Testis (tissue), 3 donors: ENCODE results near the gene SOWAHC. TPM values are rescaled to one million over a fixed set of nuclear protein-coding genes. Genes with fewer than 3 reads are reported as not detected.

Experiments
- DNase-seq: peaks from one replicate; pipeline ENCODE4 v3.0.0-alpha.2; 2019
- H3K27ac ChIP-seq, 2 donors: fragments of 200-600 bp; sonication (generic); one replicate each; pipeline ENCODE4 v1.5.1; 2019
- H3K27me3 ChIP-seq: fragments of 200-600 bp; sonication (generic); one replicate; pipeline ENCODE4 v1.5.1; 2019
- H3K36me3 ChIP-seq: fragments of 200-600 bp; sonication (generic); one replicate; pipeline ENCODE4 v1.5.1; 2017; ENCODE audit warnings: low read depth; ENCODE audit errors: missing control alignments
- H3K4me1 ChIP-seq: fragments of 200-600 bp; sonication (generic); one replicate; pipeline ENCODE4 v1.5.1; 2019
- H3K4me3 ChIP-seq, 2 donors: fragments of 200-600 bp; sonication (generic); one replicate each; pipeline ENCODE4 v1.5.1; 2017 to 2019
- H3K9me3 ChIP-seq: fragments of 200-600 bp; sonication (generic); one replicate; pipeline ENCODE4 v1.5.1; 2017
- POLR2A ChIP-seq: fragments of 450-650 bp; IDR thresholded peaks from one replicate; pipeline ENCODE4 v1.6.1; 2017; ENCODE audit warnings: antibody characterized with exemption, mild to moderate bottlenecking, moderate library complexity
- WGBS, 2 donors: methylation state at CpG; one replicate each; pipeline ENCODE4 v1.1.5; 2018; 5-methylcytosine and 5-hydroxymethylcytosine counted together
- intact Hi-C: fragments of 100-400 bp; cut with DNase I; formaldehyde crosslinking; loops from one replicate; pipeline ENCODE4 v1.15.1; 2023; ENCODE audit warnings: low total_unique reads
- polyA plus RNA-seq: library from polyadenylated mRNA; stranded (reverse); fragments of 350-450 nt; fragmentation: Illumina TruSeq; extraction: RNeasy Lipid Tissue Mini Kit (QIAGEN cat#74804); gene quantifications from one replicate; pipeline ENCODE4 v1.2.3, GENCODE V29; 2014; ENCODE audit warnings: low read depth, low replicate concordance; ENCODE audit not compliant: insufficient read depth
- total RNA-seq, 2 donors: library from RNA; depleted of rRNA; stranded (reverse); fragments of >200 nt; gene quantifications; one replicate each; pipeline ENCODE4 v1.2.3, GENCODE V29; 2016
- TF ChIP-seq, protein P1 (sequence below), 3 experiments: fragments of 450-650 bp in 2 of 3; fragments of 200-600 bp in 1 of 3; sonication (generic) in 1 of 3; IDR thresholded peaks; one replicate each; pipeline ENCODE4 v1.5.1; 2016 to 2019; ENCODE audit warnings: antibody characterized with exemption in 3 of 3, mild to moderate bottlenecking in 2 of 3, moderate library complexity in 1 of 3

Gene SOWAHC
- total and polyA plus RNA-seq, 3 donors from 2014 or later, result 13.3 to 30.1 (median 28.0) TPM

DNA sequence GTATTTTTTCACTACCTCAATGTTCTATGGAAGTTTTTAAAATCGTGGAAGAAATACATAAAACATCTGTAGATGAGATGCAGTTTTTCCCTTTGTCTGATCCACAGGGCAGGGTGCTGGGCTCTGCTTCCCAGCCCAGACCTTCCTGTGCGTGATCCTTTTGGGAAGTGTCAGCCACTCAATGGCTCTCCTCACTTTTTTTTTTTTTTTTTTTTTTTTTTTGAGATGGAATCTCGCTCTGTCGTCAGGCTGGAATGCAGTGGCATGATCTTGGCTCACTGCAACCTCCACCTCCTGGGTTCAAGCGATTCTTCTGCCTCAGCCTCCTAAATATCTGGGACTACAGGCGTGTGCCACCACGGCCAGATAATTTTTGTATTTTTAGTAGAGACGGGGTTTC lies 32.8 kb downstream of the SOWAHC start:
- WGBS, 2 donors, result 84 to 95% methylated on average over 8 of the region's 8 CpGs
- TF ChIP-seq, protein P1, sequence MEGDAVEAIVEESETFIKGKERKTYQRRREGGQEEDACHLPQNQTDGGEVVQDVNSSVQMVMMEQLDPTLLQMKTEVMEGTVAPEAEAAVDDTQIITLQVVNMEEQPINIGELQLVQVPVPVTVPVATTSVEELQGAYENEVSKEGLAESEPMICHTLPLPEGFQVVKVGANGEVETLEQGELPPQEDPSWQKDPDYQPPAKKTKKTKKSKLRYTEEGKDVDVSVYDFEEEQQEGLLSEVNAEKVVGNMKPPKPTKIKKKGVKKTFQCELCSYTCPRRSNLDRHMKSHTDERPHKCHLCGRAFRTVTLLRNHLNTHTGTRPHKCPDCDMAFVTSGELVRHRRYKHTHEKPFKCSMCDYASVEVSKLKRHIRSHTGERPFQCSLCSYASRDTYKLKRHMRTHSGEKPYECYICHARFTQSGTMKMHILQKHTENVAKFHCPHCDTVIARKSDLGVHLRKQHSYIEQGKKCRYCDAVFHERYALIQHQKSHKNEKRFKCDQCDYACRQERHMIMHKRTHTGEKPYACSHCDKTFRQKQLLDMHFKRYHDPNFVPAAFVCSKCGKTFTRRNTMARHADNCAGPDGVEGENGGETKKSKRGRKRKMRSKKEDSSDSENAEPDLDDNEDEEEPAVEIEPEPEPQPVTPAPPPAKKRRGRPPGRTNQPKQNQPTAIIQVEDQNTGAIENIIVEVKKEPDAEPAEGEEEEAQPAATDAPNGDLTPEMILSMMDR (IDR thresholded peaks at IDR 0.05), result no peak
- TF ChIP-seq POLR2A, result no peak
- H3K4me3 ChIP-seq, result no peak overlapping the region
- no peaks in the 10 kb centered on the region for H3K36me3 ChIP-seq
- H3K4me1 ChIP-seq, result peaks cover 6% of the 10 kb centered on the region
- no peaks in the 10 kb centered on the region for H3K27me3 ChIP-seq
- intact Hi-C loops, result no loop called here
- H3K27ac ChIP-seq, result no peak overlapping the region
- DNase-seq, result no peak
- no peaks in the 10 kb centered on the region for H3K9me3 ChIP-seq

DNA sequence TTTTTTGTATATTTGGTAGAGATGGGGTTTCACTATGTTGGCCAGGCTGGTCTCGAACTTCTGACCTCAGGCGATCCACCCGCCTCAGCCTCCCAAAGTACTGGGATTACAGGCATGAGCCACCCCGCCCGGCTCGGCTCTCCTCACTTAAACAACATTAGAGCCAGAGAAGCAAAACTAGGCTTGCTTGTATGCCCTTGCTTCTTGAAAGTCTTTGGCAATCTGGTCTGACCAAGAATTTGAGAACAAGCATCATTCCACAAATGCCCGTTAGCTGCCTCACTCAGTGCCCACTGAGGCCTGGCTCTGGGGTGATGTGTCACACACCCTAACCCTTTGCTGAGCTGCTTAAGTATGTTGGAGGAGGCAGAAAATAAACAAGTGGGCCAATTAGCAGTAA lies 33.5 kb downstream of the SOWAHC start:
- TF ChIP-seq POLR2A, result no peak
- TF ChIP-seq, protein P1 (IDR thresholded peaks at IDR 0.05), result no peak
- H3K36me3 ChIP-seq, result no peaks in the 10 kb centered on the region
- DNase-seq, result no peak
- H3K27ac ChIP-seq, result no peak overlapping the region
- H3K4me3 ChIP-seq, result no peak overlapping the region
- no peaks in the 10 kb centered on the region for H3K27me3 ChIP-seq
- WGBS, 2 donors, result 95 to 99% methylated on average over 7 of the region's 7 CpGs
- H3K4me1 ChIP-seq, result peaks cover 6% of the 10 kb centered on the region
- H3K9me3 ChIP-seq, result no peaks in the 10 kb centered on the region
- intact Hi-C loops, result no loop called here

DNA sequence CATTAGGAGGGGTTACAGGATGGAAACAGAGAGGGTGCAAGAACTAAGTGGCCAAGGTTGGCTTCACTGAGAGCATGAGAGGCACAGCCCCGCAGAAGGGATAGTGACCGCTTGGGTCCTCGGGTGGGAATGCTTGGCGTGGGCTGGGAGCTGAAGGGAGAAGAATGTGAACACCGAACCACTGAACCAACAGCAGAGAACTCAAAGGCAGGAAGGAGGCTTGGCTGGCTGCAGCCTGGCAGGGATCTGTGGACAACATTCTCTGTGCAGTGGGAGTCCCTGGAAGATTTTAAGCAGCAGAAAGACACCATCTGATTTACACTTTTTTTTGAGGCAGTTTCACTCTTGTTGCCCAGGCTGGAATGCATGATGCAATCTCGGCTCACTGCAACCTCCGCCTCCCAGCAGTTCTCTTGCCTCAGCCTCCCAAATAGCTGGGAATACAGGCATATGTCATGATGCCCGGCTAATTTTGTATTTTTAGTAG lies 33.9 kb downstream of the SOWAHC start:
- no peaks in the 10 kb centered on the region for H3K27me3 ChIP-seq
- intact Hi-C loops, result no loop called here
- DNase-seq, result no peak
- peaks cover 6% of the 10 kb centered on the region for H3K4me1 ChIP-seq
- H3K27ac ChIP-seq, result no peak overlapping the region
- no peaks in the 10 kb centered on the region for H3K9me3 ChIP-seq
- 79 to 80% methylated on average over 8 of the region's 8 CpGs for WGBS, 2 donors
- H3K4me3 ChIP-seq, result no peak overlapping the region
- TF ChIP-seq, protein P1 (IDR thresholded peaks at IDR 0.05), result no peak
- TF ChIP-seq POLR2A, result no peak
- H3K36me3 ChIP-seq, result no peaks in the 10 kb centered on the region

DNA sequence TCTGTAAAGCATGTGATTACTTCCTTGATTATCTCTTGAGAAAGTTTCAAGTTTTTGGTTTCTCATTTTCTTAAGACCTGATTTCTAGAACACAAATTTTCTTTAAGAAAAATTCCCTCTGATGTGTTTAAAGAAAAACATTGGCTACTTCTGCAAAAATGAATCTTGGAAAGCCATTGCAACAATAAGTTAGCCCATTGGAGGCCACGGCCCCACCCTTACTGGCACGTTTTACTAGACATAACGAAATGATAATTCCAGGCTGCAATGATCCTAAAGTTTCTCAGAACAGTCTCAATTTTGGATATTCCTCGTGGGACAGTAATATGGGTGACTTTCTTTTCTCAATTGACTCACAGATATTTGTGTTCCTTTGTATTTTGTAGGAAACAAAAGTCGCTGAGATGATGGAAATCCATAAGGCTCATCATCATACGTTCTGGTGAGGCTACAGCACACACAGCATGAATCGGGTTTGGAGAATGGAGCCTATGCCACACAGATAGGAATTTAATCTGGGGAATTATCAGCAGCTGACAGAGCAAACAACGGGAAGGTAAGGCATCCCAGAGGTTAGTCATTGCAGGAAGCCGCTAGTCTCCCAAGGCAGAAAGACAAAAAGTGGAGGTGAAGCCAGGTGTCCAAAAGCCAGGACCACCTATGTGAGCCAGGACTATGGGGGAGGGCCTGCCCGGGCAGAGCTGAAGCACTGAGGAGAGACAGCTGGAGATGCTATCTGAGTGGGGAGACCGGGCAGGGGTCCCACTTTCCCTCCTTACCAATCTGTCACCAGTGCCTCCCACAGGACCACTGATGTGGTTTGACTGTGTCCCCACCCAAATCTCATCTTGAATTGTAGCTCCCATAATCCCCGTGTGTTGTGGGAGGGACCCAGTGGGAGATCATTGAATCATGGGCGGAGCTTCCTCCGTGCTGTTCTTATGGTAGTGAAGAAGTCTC lies 35.9 kb downstream of the SOWAHC start:
- H3K27me3 ChIP-seq, result no peaks in the 10 kb centered on the region

More for the DNA sequence above, 35.9 kb downstream of the SOWAHC start:
- no peaks in the 10 kb centered on the region for H3K36me3 ChIP-seq
- no peak for DNase-seq
- WGBS, 2 donors, result 81 to 83% methylated on average over 14 of the region's 14 CpGs
- H3K27ac ChIP-seq, result no peak overlapping the region
- peaks cover under 1% of the 10 kb centered on the region for H3K4me1 ChIP-seq
- no peak for TF ChIP-seq POLR2A
- TF ChIP-seq, protein P1 (IDR thresholded peaks at IDR 0.05), result no peak
- intact Hi-C loops, result no loop called here
- no peaks in the 10 kb centered on the region for H3K9me3 ChIP-seq
- no peak overlapping the region for H3K4me3 ChIP-seq
